ENCODE data around the gene TBPL2.

- TF ChIP-seq CTCF (IDR thresholded peaks at IDR 0.05; ENCODE audit: low read depth, low read length, poor library complexity, severe bottlenecking) (no peak), EZH2phosphoT487 (IDR thresholded peaks at IDR 0.05; ENCODE audit: borderline replicate concordance, low read length) (no peak)
Measured at GRCh38 chr14:55382483-55382882, 57.9 kb downstream of the TBPL2 start.
